Uterus (tissue), 4 donors: ENCODE data around the gene IL18BP. TPM values are rescaled to one million over a fixed set of nuclear protein-coding genes. Genes with fewer than 3 reads are reported as not detected.
A peak's percentile ranks its signal among the peaks of the same experiment; 100 is the strongest.

Experiments
- DNase-seq, 2 donors: peaks; one replicate each; pipeline ENCODE4 v3.0.0-alpha.2; 2019 to 2020
- H3K27ac ChIP-seq, 2 donors: fragments of 200-600 bp; sonication (generic); 1 replicate in 1 of 2; 2 replicates in 1 of 2; pipeline ENCODE4 v1.5.1; 2016 to 2018
- H3K27me3 ChIP-seq, 2 donors: fragments of 200-600 bp; sonication (generic); one replicate each; pipeline ENCODE4 v1.5.1; 2018 to 2019; ENCODE audit warnings: control low read depth in 1 of 2
- H3K36me3 ChIP-seq, 2 donors: fragments of 200-600 bp; sonication (generic); one replicate each; pipeline ENCODE4 v1.5.1; 2019; ENCODE audit warnings: control low read depth in 1 of 2
- H3K4me1 ChIP-seq, 2 donors: fragments of 200-600 bp; sonication (generic); one replicate each; pipeline ENCODE4 v1.5.1; 2018 to 2019; ENCODE audit warnings: control low read depth in 1 of 2
- H3K4me3 ChIP-seq, 2 donors: fragments of 200-600 bp; sonication (generic); 1 replicate in 1 of 2; 2 replicates in 1 of 2; pipeline ENCODE4 v1.5.1; 2018 to 2019; ENCODE audit warnings: mild to moderate bottlenecking in 1 of 2
- H3K9me3 ChIP-seq, 2 donors: fragments of 200-600 bp; sonication (generic); one replicate each; pipeline ENCODE4 v1.5.1; 2019; ENCODE audit warnings: control low read depth in 1 of 2
- CTCF ChIP-seq, 4 experiments: fragments of 200-600 bp in 2 of 4; fragments of 450-650 bp in 2 of 4; sonication (generic) in 2 of 4; IDR thresholded peaks; one replicate each; pipeline ENCODE4 v1.5.1; 2016 to 2019; ENCODE audit warnings: antibody characterized with exemption in 4 of 4, mild to moderate bottlenecking in 2 of 4, moderate library complexity in 1 of 4
- POLR2A ChIP-seq, 2 donors: fragments of 450-650 bp; IDR thresholded peaks; one replicate each; pipeline ENCODE4 v1.6.1; 2016; ENCODE audit warnings: antibody characterized with exemption in 2 of 2, mild to moderate bottlenecking in 1 of 2, moderate library complexity in 1 of 2
- intact Hi-C: fragments of 100-400 bp; cut with DNase I; formaldehyde crosslinking; loops from one replicate; pipeline ENCODE4 v1.15.1; 2023; ENCODE audit warnings: low total_unique reads
- small RNA-seq: library from RNA; depleted of rRNA; stranded (forward); fragments of <200 nt; gene quantifications from one replicate; pipeline ENCODE3, GENCODE V24; 2016
- total RNA-seq, 4 donors: library from RNA; depleted of rRNA in 3 of 4; stranded (reverse); fragments of >200 nt in 3 of 4; gene quantifications; one replicate each; pipeline versions ENCODE4 v1.1.0 to v1.2.4, GENCODE V29; 2014 to 2023
- donor health status: DM: yes; HTN: yes; CAD: no.

The IL18BP gene
- total RNA-seq, 4 donors from 2014 or later = 7.3 to 24.6 (median 10.5) TPM

DNA sequence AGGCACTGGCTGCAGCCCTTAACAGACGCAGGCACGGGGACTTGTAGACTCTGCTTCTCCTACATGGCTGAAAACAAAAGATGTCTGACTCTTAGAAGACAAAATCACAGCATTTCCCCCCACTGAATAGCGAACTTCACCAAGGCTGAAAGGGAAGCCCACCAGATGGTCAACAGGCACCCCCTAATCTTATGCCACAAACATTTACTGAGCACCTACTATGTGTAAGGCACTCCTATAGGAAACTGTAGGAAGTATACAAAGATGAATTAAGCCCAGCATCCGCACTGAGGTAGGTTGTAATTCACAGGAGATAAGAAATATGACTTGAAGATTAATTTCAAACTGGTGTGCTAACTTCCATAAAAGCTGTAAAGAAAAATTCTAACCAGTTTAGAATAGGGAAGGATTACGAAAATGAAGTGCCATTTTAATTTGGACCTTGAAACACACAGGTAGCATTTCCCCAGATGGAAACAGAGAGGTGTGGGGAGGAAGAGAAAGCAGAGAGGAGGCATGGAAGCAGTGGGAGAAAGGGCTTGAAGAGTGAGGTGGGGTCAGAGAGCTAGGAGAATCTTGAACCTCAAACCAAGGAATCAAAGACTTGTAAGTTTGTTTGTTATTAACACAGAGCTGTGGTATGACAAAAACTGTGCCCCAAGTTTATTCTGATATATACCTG, 43.5 kb downstream of the IL18BP start:
- DNase-seq = no peak
- no peaks in the 10 kb centered on the region for H3K9me3 ChIP-seq
- H3K4me3 ChIP-seq = peak overlapping the region; percentile 54 to 79
- no peaks in the 10 kb centered on the region for H3K36me3 ChIP-seq
- no peaks in the 10 kb centered on the region for H3K27me3 ChIP-seq
- intact Hi-C loops = loop anchor here (5.0 kb wide), 1 partner anchor 35 kb away; no protein-coding TSS in a partner anchor
- peaks cover 0 to 14% of the 10 kb centered on the region in 2 donors for H3K4me1 ChIP-seq
- H3K27ac ChIP-seq = peak overlapping the region; percentile 95 to 96
- TF ChIP-seq POLR2A (IDR thresholded peaks at IDR 0.05) (no peak), CTCF (IDR thresholded peaks at IDR 0.05) (no peak)

- H3K4me1 ChIP-seq = peaks cover 0 to 4% of the 10 kb centered on the region in 2 donors
- TF ChIP-seq CTCF (IDR thresholded peaks at IDR 0.05) (no peak), POLR2A (IDR thresholded peaks at IDR 0.05) (no peak)
- no peak overlapping the region for H3K4me3 ChIP-seq
- no peaks in the 10 kb centered on the region for H3K27me3 ChIP-seq
- no peaks in the 10 kb centered on the region for H3K9me3 ChIP-seq
- intact Hi-C loops = no loop called here
- H3K27ac ChIP-seq = peak overlapping the region in 1 of 2 donors; percentile 40
- no peak for DNase-seq
- H3K36me3 ChIP-seq = no peaks in the 10 kb centered on the region
These were observed 47.1 kb downstream of the IL18BP start for GRCh38 chr11:72045849-72046248.

- TF ChIP-seq CTCF (IDR thresholded peaks at IDR 0.05) = no peak
- TF ChIP-seq POLR2A (IDR thresholded peaks at IDR 0.05) = no peak
- DNase-seq = no peak
- Histone ChIP-seq H3K27me3 (no peaks in the 10 kb centered on the region), H3K4me1 (no peaks in the 10 kb centered on the region), H3K36me3 (no peaks in the 10 kb centered on the region), H3K27ac (peak overlapping the region; percentile 19 to 39), H3K4me3 (no peak overlapping the region), H3K9me3 (no peaks in the 10 kb centered on the region)
- intact Hi-C loops = no loop called here
These were observed 50.2 kb downstream of the IL18BP start for GRCh38 chr11:72048766-72049460.

Small RNAs within 50 kb of the gene (small RNA-seq; reads per million reads assigned to genes)
- not detected for gene RNU6-72P

Other genes starting within 250 kb of the IL18BP start
- gene DEFB108B, start 165.7 kb upstream of the IL18BP start, total RNA-seq = not detected
- gene DEFB131B, start 120.5 kb upstream of the IL18BP start, total RNA-seq = not detected
- 100 to 1,000 TPM in 1 of 4 donors, 10 to 100 TPM in 2, 1 to 10 TPM in 1; 8.2 to 176 (median 21.4) TPM for gene XNDC1N, start 70.3 kb upstream of the IL18BP start, total RNA-seq
- gene RNF121, start 69.9 kb upstream of the IL18BP start, total RNA-seq = 10 to 100 TPM in 3 of 4 donors, 1 to 10 TPM in 1; 3.8 to 56.2 (median 47.0) TPM
- 100 to 1,000 TPM; 159 to 365 (median 303) TPM for gene NUMA1, start 81.6 kb downstream of the IL18BP start, total RNA-seq
- 10 to 100 TPM in 1 of 4 donors, 1 to 10 TPM in 2, not detected in 1; 3.8 to 10.2 (median 9.6) TPM for gene LRRC51, start 81.9 kb downstream of the IL18BP start, total RNA-seq
- 100 to 1,000 TPM in 1 of 4 donors, 10 to 100 TPM in 3; 46.0 to 115 (median 91.5) TPM for gene LAMTOR1, start 104.4 kb downstream of the IL18BP start, total RNA-seq
- gene TOMT, start 107.0 kb downstream of the IL18BP start, total RNA-seq = not detected
- 10 to 100 TPM in 2 of 4 donors, 1 to 10 TPM in 2; 6.5 to 56.9 (median 20.7) TPM for gene ANAPC15, start 113.8 kb downstream of the IL18BP start, total RNA-seq
- gene FOLR3, start 136.8 kb downstream of the IL18BP start, total RNA-seq = not detected
- 10 to 100 TPM in 1 of 4 donors, 1 to 10 TPM in 1, not detected in 2; 1.8 to 22.0 TPM for gene FOLR1, start 193.2 kb downstream of the IL18BP start, total RNA-seq
- gene FOLR2, start 217.9 kb downstream of the IL18BP start, total RNA-seq = 10 to 100 TPM in 2 of 4 donors, 1 to 10 TPM in 1, under 1 TPM in 1; 0.51 to 52.1 (median 19.9) TPM
- 100 to 1,000 TPM in 1 of 4 donors, 10 to 100 TPM in 3; 47.1 to 200 (median 50.8) TPM for gene INPPL1, start 225.9 kb downstream of the IL18BP start, total RNA-seq
- not detected for gene PHOX2A, start 245.3 kb downstream of the IL18BP start, total RNA-seq